Stimulated activated effector memory CD8-positive, alpha-beta T cell treated with anti-CD3 and anti-CD28 coated beads, Interleukin-12 subunit alpha, Interleukin-12 subunit beta, amount 100 ng/mL, for 72 hours (primary cell): ENCODE measurements around the gene TAAR8.
"Not testable (repeated sequence)": the region's sequence is repeated elsewhere in the genome, so short reads cannot be mapped to it uniquely, and the experiment has no call there.

Source experiments
- ATAC-seq: fragments of 150-1000 bp; cut with Tn5 transposase; 2 replicates; pipeline ENCODE4 v1.10.0; 2021
- DNase-seq, 2 donors: peaks; one replicate each; pipeline ENCODE4 v3.0.0; 2021 to 2022; ENCODE audit warnings: low spot score in 2 of 2
- H3K27ac Mint-ChIP-seq: one replicate; pipeline ENCODE4 v1.8.0; 2022; ENCODE audit warnings: mild to moderate bottlenecking, mixed read lengths
- H3K36me3 Mint-ChIP-seq: one replicate; pipeline ENCODE4 v1.8.0; 2022; ENCODE audit warnings: mild to moderate bottlenecking, mixed read lengths
- H3K4me1 Mint-ChIP-seq: one replicate; pipeline ENCODE4 v1.8.0; 2022; ENCODE audit warnings: mixed read lengths
- H3K4me3 Mint-ChIP-seq: one replicate; pipeline ENCODE4 v1.8.0; 2022; ENCODE audit warnings: mild to moderate bottlenecking, mixed read lengths
- H3K9me3 Mint-ChIP-seq: one replicate; pipeline ENCODE4 v1.8.0; 2022; ENCODE audit warnings: mixed read lengths

Gene TAAR8

DNA sequence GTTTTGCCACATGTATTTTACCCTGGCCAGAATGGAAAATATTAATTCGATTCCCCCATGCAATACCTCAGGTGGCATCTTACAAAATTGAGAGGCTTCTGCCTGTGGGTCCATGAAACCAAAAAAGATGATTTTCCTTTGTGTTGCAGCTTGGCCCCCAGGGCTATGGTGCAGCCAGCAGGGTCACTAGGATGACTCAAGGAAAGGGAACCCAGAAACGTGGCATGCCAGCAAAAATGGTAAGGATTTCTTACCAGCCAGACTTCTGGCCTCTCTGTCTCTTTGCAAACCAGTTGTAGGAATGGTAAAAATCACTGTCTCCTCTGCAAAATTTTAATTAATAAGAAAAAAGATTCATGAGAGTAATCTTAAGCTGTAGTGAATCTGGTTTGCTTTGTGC, 26.0 kb upstream of the TAAR8 start:
- DNase-seq = no peak
- H3K9me3 Mint-ChIP-seq = no peaks in the 10 kb centered on the region
- no peak overlapping the region for H3K4me3 Mint-ChIP-seq
- H3K4me1 Mint-ChIP-seq = no peaks in the 10 kb centered on the region
- ATAC-seq = no peak
- H3K36me3 Mint-ChIP-seq = no peaks in the 10 kb centered on the region
- H3K27ac Mint-ChIP-seq = no peak overlapping the region

DNA sequence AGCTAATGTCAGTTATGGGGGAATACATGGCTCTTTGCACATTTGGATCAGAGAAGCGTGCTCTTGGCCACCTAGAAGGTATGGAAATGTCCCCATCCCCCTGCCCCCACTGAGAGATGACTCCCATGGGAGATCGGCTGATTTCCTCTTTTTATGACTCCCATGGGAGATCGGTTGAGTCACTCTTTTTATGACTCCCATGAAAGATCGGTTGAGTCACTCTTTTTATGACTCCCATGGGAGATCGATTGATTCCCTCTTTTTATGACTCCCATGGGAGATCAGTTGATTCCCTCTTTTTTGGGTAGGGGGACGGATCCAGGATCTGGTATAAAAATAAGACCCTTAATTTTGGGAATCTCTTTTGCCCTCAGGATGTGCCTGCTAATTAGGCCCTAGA, 24.7 kb upstream of the TAAR8 start:
- Mint-ChIP-seq H3K4me3 (no peak overlapping the region), H3K36me3 (no peaks in the 10 kb centered on the region), H3K27ac (no peak overlapping the region), H3K4me1 (no peaks in the 10 kb centered on the region), H3K9me3 (no peaks in the 10 kb centered on the region)
- DNase-seq (no peak), ATAC-seq (no peak)

DNA sequence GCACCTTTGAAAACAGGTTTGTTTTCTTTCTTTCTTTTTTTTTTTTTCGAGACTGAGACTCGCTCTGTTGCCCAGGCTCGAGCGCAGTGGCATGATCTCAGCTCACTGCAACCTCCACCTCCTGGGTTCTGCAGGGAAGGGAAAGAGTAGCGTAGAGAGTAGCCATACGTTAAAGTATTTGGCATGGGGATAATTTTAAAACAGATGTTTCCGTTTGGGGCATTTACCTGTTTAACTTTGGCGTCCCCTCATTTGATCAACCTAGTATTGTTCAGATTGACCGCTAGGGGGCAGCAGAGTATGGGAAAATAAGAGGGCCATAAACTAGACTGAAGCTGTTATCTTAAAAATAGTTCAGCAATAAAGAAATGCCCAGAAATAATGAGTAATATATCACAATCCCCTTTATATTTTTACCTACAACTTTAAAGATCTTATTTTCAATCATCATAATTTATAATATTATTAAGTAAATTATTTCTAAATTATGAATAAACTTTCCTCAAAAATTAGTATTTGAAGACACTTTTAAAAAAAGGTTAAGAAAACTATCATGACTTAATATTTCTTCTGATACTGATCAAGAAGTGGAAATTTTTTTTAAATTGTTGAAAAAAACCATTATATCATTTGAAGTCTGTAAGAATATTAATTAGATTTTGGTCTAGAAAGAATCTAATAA, 22.0 kb upstream of the TAAR8 start:
- Mint-ChIP-seq H3K27ac (no peak overlapping the region), H3K9me3 (peaks cover 3% of the 10 kb centered on the region), H3K4me1 (no peaks in the 10 kb centered on the region), H3K4me3 (no peak overlapping the region), H3K36me3 (no peaks in the 10 kb centered on the region)
- peak; percentile 49 to 74 for DNase-seq
- peak; percentile 70 for ATAC-seq

DNA sequence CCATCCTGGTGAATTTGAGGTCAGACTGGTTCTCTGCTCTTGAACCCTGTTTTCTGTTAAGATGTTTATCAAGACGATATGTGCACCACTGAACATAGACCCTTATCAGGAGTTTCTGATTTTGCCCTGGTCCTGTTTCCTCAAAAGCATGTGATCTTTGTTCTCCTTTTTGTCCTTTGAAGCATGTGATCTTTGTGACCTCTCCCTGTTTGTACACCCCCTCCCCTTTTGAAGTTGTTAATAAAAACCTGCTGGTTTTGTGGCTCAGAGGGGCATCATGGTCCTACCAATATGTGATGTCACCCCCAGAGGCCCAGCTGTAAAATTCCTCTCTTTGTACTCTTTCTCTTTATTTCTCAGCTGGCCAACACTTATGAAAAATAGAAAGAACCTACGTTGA, 17.9 kb upstream of the TAAR8 start:
- H3K9me3 Mint-ChIP-seq, H3K36me3 Mint-ChIP-seq, DNase-seq, H3K4me1 Mint-ChIP-seq, H3K27ac Mint-ChIP-seq, H3K4me3 Mint-ChIP-seq, ATAC-seq: not testable (repeated sequence)

DNA sequence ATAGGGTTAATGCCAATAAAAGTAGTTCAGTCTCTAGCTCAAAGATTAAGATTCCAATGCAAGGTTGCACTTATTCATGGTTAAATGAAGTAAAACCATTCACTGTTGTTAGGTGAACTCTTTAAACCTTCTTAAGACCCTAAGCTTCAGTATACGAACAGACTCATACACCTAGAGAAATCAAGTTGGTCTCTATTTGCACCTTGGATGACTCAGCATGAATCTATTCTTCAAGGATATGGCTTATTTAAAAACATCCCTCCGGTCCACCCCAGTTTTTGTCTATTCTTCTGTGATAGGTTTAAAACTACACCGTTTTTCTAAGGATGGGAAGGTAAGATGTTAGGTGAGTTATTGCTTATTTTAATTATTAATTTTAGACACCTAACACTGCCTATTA, 15.3 kb upstream of the TAAR8 start:
- ATAC-seq (no peak), DNase-seq (no peak)
- no peak overlapping the region for H3K4me3 Mint-ChIP-seq
- H3K9me3 Mint-ChIP-seq = peaks cover 3% of the 10 kb centered on the region
- H3K4me1 Mint-ChIP-seq = no peaks in the 10 kb centered on the region
- no peak overlapping the region for H3K27ac Mint-ChIP-seq
- H3K36me3 Mint-ChIP-seq = no peaks in the 10 kb centered on the region

DNA sequence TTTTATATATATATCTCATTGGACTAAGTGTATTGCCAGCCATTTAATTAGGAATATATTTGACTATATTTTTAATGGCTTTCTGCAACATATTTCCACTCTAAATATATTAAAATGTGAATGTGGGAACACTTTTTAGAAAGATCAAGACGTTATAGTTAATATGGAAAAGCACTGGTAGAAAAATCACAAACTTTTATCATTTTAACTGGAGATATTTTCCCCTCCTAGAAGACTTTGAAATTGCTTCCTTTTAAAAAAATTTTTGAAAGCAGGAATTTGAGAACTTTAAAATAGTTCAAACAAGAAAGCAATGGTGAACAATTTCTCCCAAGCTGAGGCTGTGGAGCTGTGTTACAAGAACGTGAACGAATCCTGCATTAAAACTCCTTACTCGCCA, 14.5 kb upstream of the TAAR8 start, which contains the start of gene TAAR9:
Gene TAAR9 (plus strand): TSS at position 301 of the 400 bp plus-strand sequence. CDS start 13 bp downstream, at position 314.
- no peak for DNase-seq
- H3K9me3 Mint-ChIP-seq = peaks cover 3% of the 10 kb centered on the region
- H3K4me3 Mint-ChIP-seq = no peak within 1 kb of the TSS
- no peak for ATAC-seq
- H3K4me1 Mint-ChIP-seq = no peaks in the 10 kb centered on the region
- no peak within 1 kb of the TSS for H3K27ac Mint-ChIP-seq
- no peaks in the 10 kb centered on the region for H3K36me3 Mint-ChIP-seq

DNA sequence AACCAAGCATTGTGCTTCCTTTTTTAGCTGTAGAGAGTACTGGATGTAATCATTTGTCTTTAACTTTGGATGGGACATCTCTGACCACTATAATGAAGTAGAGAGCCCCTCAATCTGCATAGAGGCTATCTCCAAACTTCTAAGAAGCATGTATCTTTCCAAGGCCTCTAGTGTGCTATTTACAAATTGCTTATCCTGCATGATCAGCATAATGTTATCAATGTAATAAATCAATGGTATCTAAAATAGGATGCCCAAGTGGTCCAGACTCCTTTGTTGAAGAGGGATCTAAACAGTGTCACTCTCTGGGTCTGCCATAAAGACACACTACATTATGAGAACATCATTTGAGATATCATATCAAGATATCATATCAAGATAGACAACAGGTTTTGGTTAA, 7.6 kb upstream of the TAAR8 start:
- no peak overlapping the region for H3K27ac Mint-ChIP-seq
- H3K36me3 Mint-ChIP-seq = no peaks in the 10 kb centered on the region
- H3K9me3 Mint-ChIP-seq = no peaks in the 10 kb centered on the region
- H3K4me1 Mint-ChIP-seq = no peaks in the 10 kb centered on the region
- no peak overlapping the region for H3K4me3 Mint-ChIP-seq
- DNase-seq = no peak
- ATAC-seq = no peak

DNA sequence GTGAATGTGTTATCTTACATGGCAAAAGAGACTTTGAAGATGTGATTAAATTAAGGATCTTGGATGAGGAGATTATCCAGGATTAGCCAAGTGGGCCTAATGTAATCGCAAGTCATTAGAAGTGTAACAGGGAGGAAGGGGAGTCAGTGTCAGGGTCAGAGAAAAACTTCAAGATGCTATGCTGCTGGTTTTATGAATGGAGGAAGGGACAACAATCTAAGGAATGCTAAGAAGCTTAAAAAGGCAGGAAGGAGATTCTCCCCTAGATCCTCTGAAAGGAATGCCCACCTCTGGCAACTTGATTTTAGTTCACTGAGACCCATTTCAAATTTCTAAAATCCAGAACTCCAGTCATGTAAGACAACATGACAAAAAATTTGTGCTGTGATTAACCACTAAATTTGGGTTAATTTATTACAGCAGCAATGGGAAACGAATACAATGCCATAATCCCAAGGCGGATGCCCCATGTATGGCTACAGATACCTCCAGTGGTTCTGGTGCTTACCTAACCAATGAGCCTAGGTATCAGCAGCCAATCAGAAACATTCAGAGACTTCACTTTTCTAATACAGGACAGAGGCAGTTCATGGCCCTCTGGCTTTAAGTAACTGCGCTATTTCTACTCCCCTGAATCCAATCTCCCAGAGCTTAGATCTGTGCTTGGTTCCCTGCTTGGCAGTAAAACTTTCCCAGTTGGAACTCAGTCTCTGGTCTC, 3.6 kb upstream of the TAAR8 start:
- H3K4me3 Mint-ChIP-seq = no peak overlapping the region
- no peak for DNase-seq
- H3K36me3 Mint-ChIP-seq = no peaks in the 10 kb centered on the region
- no peaks in the 10 kb centered on the region for H3K4me1 Mint-ChIP-seq
- H3K27ac Mint-ChIP-seq = no peak overlapping the region
- no peaks in the 10 kb centered on the region for H3K9me3 Mint-ChIP-seq
- no peak for ATAC-seq

DNA sequence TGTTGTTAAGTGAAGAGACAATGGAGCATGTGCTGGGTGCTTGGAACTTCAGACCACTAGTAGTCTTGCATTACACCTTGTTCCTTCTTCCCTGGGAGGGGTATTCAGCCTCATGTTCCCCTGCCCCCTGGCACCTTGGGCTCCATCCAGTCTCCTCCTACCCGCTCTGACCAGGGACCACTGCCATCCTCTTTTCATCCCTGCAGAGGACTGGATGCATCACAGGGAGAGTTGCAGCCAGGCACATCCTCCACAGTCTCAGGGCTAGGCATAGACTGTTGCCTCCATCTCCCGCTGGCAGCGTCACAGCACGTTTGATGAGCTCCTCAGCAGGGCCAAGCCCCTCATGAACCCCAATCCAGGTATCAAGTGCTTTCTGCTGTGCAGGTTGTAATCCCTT, 1.3 kb upstream of the TAAR8 start:
- no peak overlapping the region for H3K27ac Mint-ChIP-seq
- H3K4me3 Mint-ChIP-seq = no peak overlapping the region
- H3K9me3 Mint-ChIP-seq = no peaks in the 10 kb centered on the region
- ATAC-seq = peak; percentile 28
- no peaks in the 10 kb centered on the region for H3K4me1 Mint-ChIP-seq
- H3K36me3 Mint-ChIP-seq = no peaks in the 10 kb centered on the region
- no peak for DNase-seq

DNA sequence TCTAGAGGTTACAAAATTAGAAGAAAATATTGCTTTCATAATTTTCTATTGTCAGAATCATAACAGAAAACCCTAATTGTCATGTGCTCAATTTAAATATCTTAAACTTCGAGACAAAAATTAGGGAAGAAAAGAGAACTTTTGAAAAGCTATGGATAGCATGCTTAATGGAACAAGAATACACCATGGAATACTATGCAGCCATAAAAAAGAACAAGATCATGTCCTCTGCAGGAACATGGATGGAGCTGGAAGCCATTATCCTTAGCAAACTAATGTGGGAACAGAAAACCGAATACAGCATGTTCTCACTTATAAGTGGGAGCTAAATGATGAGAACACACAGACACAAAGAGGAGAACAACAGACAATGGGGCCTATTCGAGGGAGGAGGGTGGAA, 7.6 kb downstream of the TAAR8 start:
- H3K27ac Mint-ChIP-seq, H3K36me3 Mint-ChIP-seq, ATAC-seq, H3K9me3 Mint-ChIP-seq, H3K4me1 Mint-ChIP-seq, H3K4me3 Mint-ChIP-seq, DNase-seq: not testable (repeated sequence)

DNA sequence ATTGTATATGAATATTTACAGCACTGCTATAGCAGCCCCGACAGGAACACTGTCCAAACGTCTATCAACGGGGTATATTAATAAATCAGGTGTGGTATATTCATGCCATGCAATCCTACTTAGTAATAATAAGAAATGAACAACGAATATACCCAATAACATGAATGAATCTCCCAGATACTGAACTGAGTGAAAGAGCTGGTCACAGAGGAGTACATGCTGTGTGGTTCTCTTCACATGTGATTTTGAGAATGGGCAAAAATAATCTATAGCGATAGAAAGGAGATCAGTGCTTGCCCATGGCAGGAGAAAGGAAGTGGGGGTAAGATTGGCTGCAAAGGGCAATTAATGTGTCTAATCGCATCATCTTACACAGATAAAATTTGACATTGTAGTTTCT, 13.9 kb downstream of the TAAR8 start:
- no peaks in the 10 kb centered on the region for H3K36me3 Mint-ChIP-seq
- H3K4me3 Mint-ChIP-seq = no peak overlapping the region
- ATAC-seq = no peak
- no peaks in the 10 kb centered on the region for H3K9me3 Mint-ChIP-seq
- H3K4me1 Mint-ChIP-seq = no peaks in the 10 kb centered on the region
- DNase-seq = no peak
- no peak overlapping the region for H3K27ac Mint-ChIP-seq

DNA sequence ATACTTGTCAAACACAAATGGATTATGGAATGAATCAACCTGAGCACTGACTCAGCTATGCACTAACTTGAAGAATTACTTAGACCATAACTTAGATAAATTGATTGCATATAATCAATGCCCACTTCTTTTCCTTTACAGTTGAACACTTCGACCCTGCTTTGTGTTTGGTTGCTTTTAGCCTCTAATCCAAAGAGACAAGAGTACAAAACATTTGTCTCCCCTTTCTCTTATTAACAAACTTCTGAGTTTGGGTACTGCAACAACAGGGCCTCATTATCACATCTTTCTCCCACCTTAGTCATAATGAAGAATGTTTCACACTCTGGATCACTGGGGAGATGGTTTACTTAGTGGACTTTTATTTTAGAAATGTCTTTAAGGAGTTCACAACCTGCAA, 15.1 kb downstream of the TAAR8 start:
- no peaks in the 10 kb centered on the region for H3K9me3 Mint-ChIP-seq

DNA sequence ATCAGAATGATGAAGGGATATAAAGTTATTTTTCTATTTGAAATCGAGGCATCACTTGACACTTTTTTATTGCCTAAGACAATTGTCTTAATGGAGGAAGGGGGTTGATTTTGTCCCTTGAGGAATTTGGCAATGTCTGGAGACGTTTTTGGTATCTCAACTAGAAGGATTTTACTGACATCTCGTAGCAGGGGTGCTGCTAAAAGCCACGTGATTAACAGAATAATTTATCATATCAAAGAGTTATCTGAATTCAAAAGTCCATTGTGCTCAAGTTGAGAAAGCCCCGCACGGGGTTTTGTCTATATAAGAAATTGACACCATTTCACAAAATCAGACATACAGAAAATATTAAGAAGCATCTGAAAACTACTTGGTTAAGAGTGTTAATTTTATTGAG, 16.1 kb downstream of the TAAR8 start:
- no peaks in the 10 kb centered on the region for H3K4me1 Mint-ChIP-seq
- no peaks in the 10 kb centered on the region for H3K9me3 Mint-ChIP-seq
- H3K36me3 Mint-ChIP-seq = no peaks in the 10 kb centered on the region
- no peak overlapping the region for H3K27ac Mint-ChIP-seq
- ATAC-seq = no peak
- no peak for DNase-seq
- no peak overlapping the region for H3K4me3 Mint-ChIP-seq

More for the DNA sequence above, 15.1 kb downstream of the TAAR8 start:
- no peak for ATAC-seq
- no peak overlapping the region for H3K27ac Mint-ChIP-seq
- no peak overlapping the region for H3K4me3 Mint-ChIP-seq
- no peaks in the 10 kb centered on the region for H3K36me3 Mint-ChIP-seq
- H3K4me1 Mint-ChIP-seq = no peaks in the 10 kb centered on the region
- no peak for DNase-seq

DNA sequence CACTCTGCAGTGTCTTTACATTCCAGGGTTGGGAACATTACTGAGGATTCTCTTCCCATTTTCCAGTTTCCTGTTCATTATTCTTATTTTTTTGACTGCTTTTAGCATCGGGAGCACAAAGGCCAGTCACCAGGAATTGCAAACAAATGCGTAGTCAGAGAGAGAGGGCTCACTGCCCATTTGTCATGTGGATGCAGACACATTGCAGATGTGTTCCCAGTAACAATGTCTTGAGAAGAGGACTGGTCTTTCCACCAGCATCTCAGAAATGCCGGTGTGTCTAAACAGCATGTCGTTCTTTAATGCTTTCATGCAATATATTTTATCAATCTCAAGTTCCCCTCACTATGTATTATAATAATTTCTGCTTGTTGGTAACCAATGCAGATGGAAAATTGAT, 16.7 kb downstream of the TAAR8 start:
- H3K4me1 Mint-ChIP-seq = no peaks in the 10 kb centered on the region

DNA sequence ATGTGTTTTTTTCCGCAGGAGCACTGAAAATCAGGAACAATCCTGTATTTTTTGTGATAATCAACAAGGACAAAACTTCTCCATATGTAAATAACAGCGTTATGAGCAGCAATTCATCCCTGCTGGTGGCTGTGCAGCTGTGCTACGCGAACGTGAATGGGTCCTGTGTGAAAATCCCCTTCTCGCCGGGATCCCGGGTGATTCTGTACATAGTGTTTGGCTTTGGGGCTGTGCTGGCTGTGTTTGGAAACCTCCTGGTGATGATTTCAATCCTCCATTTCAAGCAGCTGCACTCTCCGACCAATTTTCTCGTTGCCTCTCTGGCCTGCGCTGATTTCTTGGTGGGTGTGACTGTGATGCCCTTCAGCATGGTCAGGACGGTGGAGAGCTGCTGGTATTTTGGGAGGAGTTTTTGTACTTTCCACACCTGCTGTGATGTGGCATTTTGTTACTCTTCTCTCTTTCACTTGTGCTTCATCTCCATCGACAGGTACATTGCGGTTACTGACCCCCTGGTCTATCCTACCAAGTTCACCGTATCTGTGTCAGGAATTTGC, 17.8 kb downstream of the TAAR8 start, which contains the start of gene TAAR6:
Gene TAAR6 (plus strand): TSS at position 102 of the 557 bp plus-strand sequence. CDS start 0 bp downstream, at position 102.
- no peak for ATAC-seq
- Mint-ChIP-seq H3K4me3 (no peak within 1 kb of the TSS), H3K36me3 (no peaks in the 10 kb centered on the region), H3K27ac (no peak within 1 kb of the TSS), H3K9me3 (no peaks in the 10 kb centered on the region), H3K4me1 (no peaks in the 10 kb centered on the region)
- DNase-seq = no peak

More for the DNA sequence above, 16.7 kb downstream of the TAAR8 start:
- Mint-ChIP-seq H3K9me3 (no peaks in the 10 kb centered on the region), H3K36me3 (no peaks in the 10 kb centered on the region), H3K27ac (no peak overlapping the region), H3K4me3 (no peak overlapping the region)
- DNase-seq (no peak), ATAC-seq (no peak)

DNA sequence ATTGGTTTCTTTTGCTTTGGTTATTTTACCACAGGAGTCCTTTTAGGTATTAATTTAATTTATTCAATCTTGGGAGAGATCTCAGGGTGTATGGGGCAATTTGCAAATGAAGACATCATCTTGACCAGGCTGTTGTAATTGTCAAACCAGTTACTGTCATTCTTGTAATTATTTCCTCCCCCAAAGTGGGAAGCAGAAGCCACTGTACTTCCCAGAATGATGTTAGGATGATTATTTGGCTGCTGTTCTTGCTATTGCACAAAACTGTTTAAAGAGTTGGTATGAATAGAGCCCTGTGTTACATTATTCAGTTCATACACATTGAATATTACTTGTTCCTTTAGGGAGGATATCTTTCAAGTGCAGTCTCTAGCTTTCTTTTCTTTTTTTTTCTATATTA, 19.3 kb downstream of the TAAR8 start:
- Mint-ChIP-seq H3K36me3 (no peaks in the 10 kb centered on the region), H3K4me1 (no peaks in the 10 kb centered on the region), H3K27ac (no peak overlapping the region), H3K9me3 (no peaks in the 10 kb centered on the region), H3K4me3 (no peak overlapping the region)
- ATAC-seq (no peak), DNase-seq (no peak)
